Measurements from ENCODE around the gene PSTPIP2. TPM values are rescaled to one million over a fixed set of nuclear protein-coding genes. Genes with fewer than 3 reads are reported as not detected.

PSTPIP2 gene
- total RNA-seq, 2 experiments from 2014 or later = 5.9 to 6.0 TPM

DNA sequence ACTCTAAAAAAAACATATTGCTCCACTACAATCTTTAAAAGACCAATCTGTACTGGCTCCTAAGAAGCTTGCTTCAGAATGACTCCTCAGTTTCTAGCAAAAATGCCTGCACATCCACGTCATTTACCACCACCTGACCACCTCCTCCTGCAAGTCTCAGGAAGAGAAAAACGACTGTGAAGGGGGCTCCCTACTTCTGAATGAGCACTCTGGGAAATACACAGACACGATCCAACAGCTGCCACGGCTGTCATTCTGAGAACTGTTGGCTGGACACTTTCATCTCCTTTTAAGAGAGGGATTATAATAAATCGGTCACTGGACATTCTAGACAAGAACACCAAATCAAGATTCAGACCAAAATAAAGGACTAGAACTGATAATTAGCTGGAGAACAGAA is 126.4 kb downstream of the PSTPIP2 start:
- no peak overlapping the region for H3K4me3 ChIP-seq (ENCODE audit: low read length)
- peaks cover 92% of the 10 kb centered on the region for H3K36me3 ChIP-seq (ENCODE audit: insufficient read depth, low read length)
- H3K27me3 ChIP-seq (ENCODE audit: control insufficient read depth in 1 of 2, insufficient read depth in 2 of 2, low read length in 2 of 2) = no peaks in the 10 kb centered on the region
- no peak overlapping the region for H3K27ac ChIP-seq (ENCODE audit: low read depth in 1 of 2, low read length in 2 of 2)
- H3K9me3 Mint-ChIP-seq = no peaks in the 10 kb centered on the region
- H3K4me1 ChIP-seq (ENCODE audit: insufficient read depth, low read length) = no peaks in the 10 kb centered on the region
- H3K9me3 ChIP-seq (ENCODE audit: control insufficient read depth in 1 of 2, insufficient read depth in 1 of 2, low read length in 2 of 2) = no peaks in the 10 kb centered on the region
- H3K27me3 Mint-ChIP-seq = no peaks in the 10 kb centered on the region
- TF ChIP-seq CTCF (IDR thresholded peaks at IDR 0.05) = no peak
- POLR2A ChIA-PET = interaction anchor here (0.6 to 0.8 kb wide), 2 partner anchors 128 to 280 kb away, joined by 3 to 5 read pairs; no protein-coding TSS in a partner anchor
- no peak for DNase-seq
- intact Hi-C loops (cut with DNase I, micrococcal nuclease) = no loop called here
- H3K36me3 Mint-ChIP-seq (ENCODE audit: low read depth) = peaks cover 100% of the 10 kb centered on the region
- CTCF ChIA-PET = no interaction called here
- no peak overlapping the region for H3K4me3 Mint-ChIP-seq
- no peak for ATAC-seq (ENCODE audit: poor library complexity)
- H3K27ac Mint-ChIP-seq = no peak overlapping the region
- H3K4me1 Mint-ChIP-seq (ENCODE audit: low read depth) = no peaks in the 10 kb centered on the region

DNA sequence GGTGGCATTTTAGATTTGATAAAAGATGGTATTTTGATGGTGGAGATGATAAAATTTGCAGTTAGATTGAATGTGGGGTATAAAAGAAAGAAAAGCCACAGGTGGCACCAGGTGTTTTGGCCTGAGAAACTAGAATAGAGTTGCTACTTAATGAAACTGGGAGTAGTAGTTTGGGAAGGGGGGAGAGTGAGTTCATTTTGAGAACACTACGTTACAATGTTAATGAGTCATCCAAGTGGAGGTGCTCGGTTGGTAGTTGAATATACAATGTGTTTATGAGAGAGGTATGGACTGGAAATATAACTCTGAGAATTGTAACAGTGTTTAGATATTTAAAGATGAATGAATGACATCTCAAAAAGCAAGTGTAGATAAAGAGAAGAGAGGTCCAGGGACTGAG is 131.3 kb downstream of the PSTPIP2 start:
- intact Hi-C loops (cut with DNase I, micrococcal nuclease) = loop anchor here in 1 of 2 experiments (2.0 kb wide), 1 partner anchor 14 kb away; no protein-coding TSS in a partner anchor

GRCh38 chr18:45939236-45939635 is 132.8 kb downstream of the PSTPIP2 start:
- peaks cover 85% of the 10 kb centered on the region for H3K36me3 Mint-ChIP-seq (ENCODE audit: low read depth)
- no peak for ATAC-seq (ENCODE audit: poor library complexity)
- no peaks in the 10 kb centered on the region for H3K27me3 Mint-ChIP-seq
- Histone ChIP-seq H3K4me3 (ENCODE audit: low read length) (no peak overlapping the region), H3K36me3 (ENCODE audit: insufficient read depth, low read length) (peaks cover 63% of the 10 kb centered on the region), H3K27me3 (ENCODE audit: control insufficient read depth in 1 of 2, insufficient read depth in 2 of 2, low read length in 2 of 2) (no peaks in the 10 kb centered on the region), H3K9me3 (ENCODE audit: control insufficient read depth in 1 of 2, insufficient read depth in 1 of 2, low read length in 2 of 2) (no peaks in the 10 kb centered on the region), H3K4me1 (ENCODE audit: insufficient read depth, low read length) (peaks cover 11% of the 10 kb centered on the region), H3K27ac (ENCODE audit: low read depth in 1 of 2, low read length in 2 of 2) (no peak overlapping the region)
- peaks cover 7% of the 10 kb centered on the region for H3K4me1 Mint-ChIP-seq (ENCODE audit: low read depth)
- DNase-seq = no peak
- H3K27ac Mint-ChIP-seq = no peak overlapping the region
- H3K9me3 Mint-ChIP-seq = no peaks in the 10 kb centered on the region
- CTCF ChIA-PET = interaction anchor here (2.2 kb wide), 1 partner anchor 35 kb away, joined by 7 read pairs; no protein-coding TSS in a partner anchor
- intact Hi-C loops (cut with DNase I, micrococcal nuclease) = no loop called here
- TF ChIP-seq CTCF (IDR thresholded peaks at IDR 0.05) = no peak
- H3K4me3 Mint-ChIP-seq = no peak overlapping the region
- POLR2A ChIA-PET = interaction anchor here (0.6 kb wide), 1 partner anchor 12 kb away, joined by 3 read pairs; no protein-coding TSS in a partner anchor

More for the DNA sequence above, 131.3 kb downstream of the PSTPIP2 start:
- ChIA-PET CTCF (no interaction called here), POLR2A (no interaction called here)
- peaks cover 11% of the 10 kb centered on the region for H3K4me1 ChIP-seq (ENCODE audit: insufficient read depth, low read length)
- H3K27ac ChIP-seq (ENCODE audit: low read depth in 1 of 2, low read length in 2 of 2) = no peak overlapping the region
- no peaks in the 10 kb centered on the region for H3K9me3 Mint-ChIP-seq
- no peaks in the 10 kb centered on the region for H3K27me3 Mint-ChIP-seq
- H3K4me3 ChIP-seq (ENCODE audit: low read length) = no peak overlapping the region
- H3K27ac Mint-ChIP-seq = no peak overlapping the region
- no peak overlapping the region for H3K4me3 Mint-ChIP-seq
- TF ChIP-seq CTCF (IDR thresholded peaks at IDR 0.05) = no peak
- H3K36me3 Mint-ChIP-seq (ENCODE audit: low read depth) = peaks cover 89% of the 10 kb centered on the region
- no peaks in the 10 kb centered on the region for H3K9me3 ChIP-seq (ENCODE audit: control insufficient read depth in 1 of 2, insufficient read depth in 1 of 2, low read length in 2 of 2)
- no peaks in the 10 kb centered on the region for H3K27me3 ChIP-seq (ENCODE audit: control insufficient read depth in 1 of 2, insufficient read depth in 2 of 2, low read length in 2 of 2)
- H3K36me3 ChIP-seq (ENCODE audit: insufficient read depth, low read length) = peaks cover 67% of the 10 kb centered on the region
- ATAC-seq (ENCODE audit: poor library complexity) (no peak), DNase-seq (no peak)
- H3K4me1 Mint-ChIP-seq (ENCODE audit: low read depth) = peaks cover 7% of the 10 kb centered on the region
